ENCODE measurements around the gene EGFLAM. TPM values are rescaled to one million over a fixed set of nuclear protein-coding genes. Genes with fewer than 3 reads are reported as not detected.

Gene EGFLAM
- total RNA-seq, 1 donor from 2014 or later: 0.69 TPM

GRCh38 chr5:38396766-38397165 lies 138.4 kb downstream of the EGFLAM start:
- Mint-ChIP-seq H3K4me1 (ENCODE audit: low read depth) (no peaks in the 10 kb centered on the region), H3K27ac (no peak overlapping the region), H3K4me3 (ENCODE audit: low read depth) (no peak overlapping the region), H3K36me3 (ENCODE audit: insufficient read depth) (no peaks in the 10 kb centered on the region), H3K27me3 (peaks cover 10% of the 10 kb centered on the region), H3K9me3 (ENCODE audit: low read depth) (no peaks in the 10 kb centered on the region)
- no peak for DNase-seq (ENCODE audit: low spot score, unreplicated experiment)
- TF ChIP-seq CTCF (IDR thresholded peaks at IDR 0.05; ENCODE audit: unreplicated experiment): no peak

- H3K27ac Mint-ChIP-seq: no peak overlapping the region
- no peaks in the 10 kb centered on the region for H3K4me1 Mint-ChIP-seq (ENCODE audit: low read depth)
- no peak overlapping the region for H3K4me3 Mint-ChIP-seq (ENCODE audit: low read depth)
- H3K36me3 Mint-ChIP-seq (ENCODE audit: insufficient read depth): no peaks in the 10 kb centered on the region
- H3K9me3 Mint-ChIP-seq (ENCODE audit: low read depth): no peaks in the 10 kb centered on the region
- no peak for DNase-seq (ENCODE audit: low spot score, unreplicated experiment)
- TF ChIP-seq CTCF (IDR thresholded peaks at IDR 0.05; ENCODE audit: unreplicated experiment): no peak
- H3K27me3 Mint-ChIP-seq: peaks cover 16% of the 10 kb centered on the region
Measured at GRCh38 chr5:38400365-38400764, 142.0 kb downstream of the EGFLAM start.

GRCh38 chr5:38401145-38401544 lies 142.8 kb downstream of the EGFLAM start:
- H3K4me1 Mint-ChIP-seq (ENCODE audit: low read depth): no peaks in the 10 kb centered on the region
- TF ChIP-seq CTCF (IDR thresholded peaks at IDR 0.05; ENCODE audit: unreplicated experiment): no peak
- no peak for DNase-seq (ENCODE audit: low spot score, unreplicated experiment)
- H3K4me3 Mint-ChIP-seq (ENCODE audit: low read depth): no peak overlapping the region
- H3K27me3 Mint-ChIP-seq: peaks cover 12% of the 10 kb centered on the region
- no peak overlapping the region for H3K27ac Mint-ChIP-seq
- H3K9me3 Mint-ChIP-seq (ENCODE audit: low read depth): no peaks in the 10 kb centered on the region
- H3K36me3 Mint-ChIP-seq (ENCODE audit: insufficient read depth): no peaks in the 10 kb centered on the region

- no peak for TF ChIP-seq CTCF (IDR thresholded peaks at IDR 0.05; ENCODE audit: unreplicated experiment)
- Mint-ChIP-seq H3K27ac (no peak overlapping the region), H3K4me3 (ENCODE audit: low read depth) (no peak overlapping the region), H3K27me3 (peaks cover 15% of the 10 kb centered on the region), H3K9me3 (ENCODE audit: low read depth) (no peaks in the 10 kb centered on the region), H3K36me3 (ENCODE audit: insufficient read depth) (no peaks in the 10 kb centered on the region), H3K4me1 (ENCODE audit: low read depth) (no peaks in the 10 kb centered on the region)
- no peak for DNase-seq (ENCODE audit: low spot score, unreplicated experiment)
Measured at GRCh38 chr5:38403406-38403805, 145.0 kb downstream of the EGFLAM start.

- H3K27me3 Mint-ChIP-seq: peaks cover 16% of the 10 kb centered on the region
- no peaks in the 10 kb centered on the region for H3K9me3 Mint-ChIP-seq (ENCODE audit: low read depth)
- H3K4me3 Mint-ChIP-seq (ENCODE audit: low read depth): no peak overlapping the region
- no peaks in the 10 kb centered on the region for H3K36me3 Mint-ChIP-seq (ENCODE audit: insufficient read depth)
- DNase-seq (ENCODE audit: low spot score, unreplicated experiment): no peak
- no peak overlapping the region for H3K27ac Mint-ChIP-seq
- peaks cover 2% of the 10 kb centered on the region for H3K4me1 Mint-ChIP-seq (ENCODE audit: low read depth)
- TF ChIP-seq CTCF (IDR thresholded peaks at IDR 0.05; ENCODE audit: unreplicated experiment): no peak
Measured at GRCh38 chr5:38403877-38404635, 145.7 kb downstream of the EGFLAM start.
